Measurements from ENCODE around the gene STUM.

Gene STUM

DNA sequence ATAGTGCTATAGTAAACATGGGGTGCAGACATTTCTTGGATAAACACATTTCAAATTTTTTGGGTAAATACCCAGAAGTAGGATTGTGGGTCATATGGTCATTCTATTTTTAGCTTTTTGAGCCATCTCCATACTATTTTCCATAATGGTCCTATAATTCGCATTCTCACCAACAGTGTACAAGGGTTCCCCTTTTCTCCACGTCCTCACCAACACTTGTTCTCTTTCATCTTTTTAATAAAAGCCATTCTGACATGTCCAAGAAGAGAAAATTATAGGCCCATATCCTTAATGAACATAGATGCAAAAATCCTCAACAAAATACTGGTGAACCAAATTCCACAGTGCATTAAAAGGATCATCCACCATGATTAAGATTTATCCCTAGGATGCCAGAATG lies 8.9 kb downstream of the STUM start:
- H3K27ac ChIP-seq, result no peak overlapping the region
- no peak for DNase-seq (ENCODE audit: low read depth, low spot score)

DNA sequence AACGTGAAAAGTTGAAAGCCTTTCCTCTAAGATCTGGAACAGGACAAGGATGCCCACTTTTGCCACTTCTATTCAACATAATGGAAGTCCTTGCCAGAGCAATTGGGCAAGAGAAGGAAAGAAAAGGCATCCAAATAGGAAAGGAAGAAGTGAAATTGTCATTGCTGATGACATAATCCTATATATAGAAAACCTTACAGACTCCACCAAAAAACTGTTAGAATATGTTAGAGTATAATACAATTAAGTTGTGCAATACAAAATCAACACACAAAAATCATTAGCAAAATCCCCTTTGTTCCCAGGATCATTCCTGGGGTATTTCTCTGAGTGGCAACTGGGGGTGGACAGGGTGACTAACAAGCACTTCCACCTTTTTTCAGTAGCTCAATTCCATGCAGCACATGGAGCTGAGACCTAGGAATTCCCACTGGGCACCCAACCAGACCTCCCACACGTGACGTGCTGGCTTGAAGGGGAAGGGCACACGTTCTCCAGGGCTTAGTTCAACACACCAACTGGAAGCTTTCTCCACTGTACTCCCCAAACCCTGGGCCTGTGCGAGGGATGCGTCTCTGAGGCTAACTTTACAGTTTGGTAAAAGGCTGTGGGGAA lies 9.6 kb downstream of the STUM start:
- DNase-seq (ENCODE audit: low read depth, low spot score), result no peak
- no peak overlapping the region for H3K27ac ChIP-seq

DNA sequence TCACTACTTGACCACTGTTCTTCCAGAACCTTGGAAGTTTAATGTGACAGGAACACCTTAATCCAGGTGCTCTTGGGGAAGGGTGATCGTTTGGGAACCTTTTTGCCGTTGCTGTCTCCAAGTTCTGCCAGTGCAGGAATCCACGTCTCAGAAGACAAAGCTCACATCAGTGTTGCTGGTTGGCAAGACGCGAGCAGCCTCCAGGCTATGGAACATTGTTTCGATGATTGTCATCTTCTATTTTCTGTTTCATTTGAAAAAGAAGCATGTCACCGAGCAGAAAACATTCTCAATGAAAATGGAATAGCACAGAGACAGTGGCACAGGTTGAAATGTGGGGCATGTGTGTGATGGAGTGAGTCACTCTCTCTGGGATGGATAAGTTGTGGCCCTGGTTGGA lies 11.7 kb downstream of the STUM start:
- H3K27ac ChIP-seq, result no peak overlapping the region
- no peak for DNase-seq (ENCODE audit: low read depth, low spot score)

DNA sequence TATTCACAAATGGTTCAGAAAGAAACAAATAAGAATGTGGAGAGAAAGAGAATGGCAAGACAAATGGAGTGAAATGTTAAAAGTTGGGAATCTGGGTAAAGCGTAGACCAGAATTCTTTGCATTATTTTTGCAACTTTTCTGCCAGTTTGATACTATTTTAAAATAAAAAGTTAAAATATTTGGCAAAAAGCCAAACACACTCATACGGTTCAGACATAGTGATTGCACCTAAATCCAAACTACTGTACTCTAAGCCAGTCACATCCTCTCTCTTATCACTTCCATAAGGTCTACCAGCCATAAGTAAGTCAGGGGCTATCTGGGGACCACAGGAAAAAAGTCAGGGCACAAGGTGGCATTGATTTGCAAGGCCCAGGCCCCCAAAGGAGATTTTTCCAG lies 14.4 kb downstream of the STUM start:
- no peak for DNase-seq (ENCODE audit: low read depth, low spot score)
- H3K27ac ChIP-seq, result no peak overlapping the region

DNA sequence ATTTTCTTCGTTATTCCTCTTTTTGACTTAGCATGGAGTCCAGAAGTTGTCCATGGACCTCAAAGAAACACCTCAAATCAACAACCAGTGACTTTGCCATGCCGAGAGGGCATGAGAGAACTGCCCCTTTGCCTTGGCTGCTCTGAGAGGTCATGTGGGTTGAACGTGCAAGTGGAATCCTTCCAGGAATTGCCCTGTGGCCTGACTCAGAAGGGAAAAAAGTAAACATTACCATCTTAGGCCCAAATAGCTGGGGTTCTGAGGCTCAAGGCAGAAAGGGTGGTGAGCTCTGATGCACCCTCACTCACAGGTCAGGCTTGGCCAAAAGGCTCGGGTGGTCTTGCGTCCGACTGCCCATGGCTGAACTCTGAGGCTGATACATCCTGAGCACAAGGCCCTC lies 15.1 kb downstream of the STUM start:
- H3K27ac ChIP-seq, result no peak overlapping the region
- no peak for DNase-seq (ENCODE audit: low read depth, low spot score)

DNA sequence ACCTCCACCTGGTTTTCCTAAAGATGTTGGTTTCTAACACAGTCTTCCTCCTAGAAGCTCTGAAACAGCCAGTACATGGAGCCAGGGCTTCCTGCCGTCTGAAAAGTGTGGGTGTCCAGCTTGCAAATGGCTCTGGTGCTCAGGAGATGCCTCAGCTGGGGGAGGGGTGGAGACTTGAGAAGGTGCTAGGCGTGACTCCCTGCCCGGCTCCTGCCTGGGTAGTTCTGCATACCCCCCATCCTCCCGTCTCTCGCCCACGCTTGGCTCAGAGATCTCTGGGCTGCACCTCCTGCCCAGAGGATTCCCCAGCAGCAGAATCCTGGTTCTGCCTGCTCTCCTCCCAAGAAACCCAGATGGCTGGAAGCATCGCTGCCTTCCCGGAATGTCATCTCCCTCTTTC lies 16.9 kb downstream of the STUM start:
- H3K27ac ChIP-seq, result no peak overlapping the region
- DNase-seq (ENCODE audit: low read depth, low spot score), result no peak

DNA sequence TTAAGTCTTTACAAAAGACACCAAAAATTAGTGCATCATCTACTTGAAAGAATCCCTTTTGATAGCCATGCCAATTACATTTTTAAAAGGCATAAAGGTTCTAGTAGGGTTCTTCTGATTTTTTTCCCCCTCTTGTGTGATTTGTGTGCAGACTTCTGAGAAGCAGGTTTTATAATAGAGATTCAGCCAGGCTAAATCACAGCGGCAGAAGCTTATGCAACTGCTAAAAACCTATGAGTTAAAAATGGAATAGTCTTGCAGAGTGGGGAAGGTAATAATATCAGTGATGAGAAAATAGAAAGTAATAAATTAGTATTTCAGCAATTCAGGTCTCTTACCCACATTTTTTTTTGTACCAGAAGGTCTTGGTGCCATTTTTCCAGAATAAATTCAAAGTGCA lies 17.7 kb downstream of the STUM start:
- DNase-seq (ENCODE audit: low read depth, low spot score), result no peak
- no peak overlapping the region for H3K27ac ChIP-seq

DNA sequence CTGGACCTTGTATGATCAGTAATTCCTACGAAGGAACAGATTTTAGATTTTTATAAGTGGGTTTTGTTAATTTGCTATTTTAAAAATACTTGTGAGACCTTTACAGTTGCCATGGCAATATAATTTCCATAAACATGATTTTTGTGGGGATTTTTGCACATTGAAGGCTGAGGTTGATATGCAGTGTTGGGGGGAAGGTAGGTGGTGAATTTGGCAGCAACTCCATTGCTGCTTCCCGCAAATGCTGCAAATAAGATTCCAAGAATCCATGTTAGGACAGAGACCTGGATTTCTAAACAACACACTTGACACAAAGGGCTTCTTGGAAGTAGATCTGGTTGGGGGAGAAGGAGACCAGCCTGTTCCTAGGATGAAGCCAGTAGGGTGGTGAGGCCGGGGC lies 18.2 kb downstream of the STUM start:
- H3K27ac ChIP-seq, result no peak overlapping the region
- DNase-seq (ENCODE audit: low read depth, low spot score), result no peak

DNA sequence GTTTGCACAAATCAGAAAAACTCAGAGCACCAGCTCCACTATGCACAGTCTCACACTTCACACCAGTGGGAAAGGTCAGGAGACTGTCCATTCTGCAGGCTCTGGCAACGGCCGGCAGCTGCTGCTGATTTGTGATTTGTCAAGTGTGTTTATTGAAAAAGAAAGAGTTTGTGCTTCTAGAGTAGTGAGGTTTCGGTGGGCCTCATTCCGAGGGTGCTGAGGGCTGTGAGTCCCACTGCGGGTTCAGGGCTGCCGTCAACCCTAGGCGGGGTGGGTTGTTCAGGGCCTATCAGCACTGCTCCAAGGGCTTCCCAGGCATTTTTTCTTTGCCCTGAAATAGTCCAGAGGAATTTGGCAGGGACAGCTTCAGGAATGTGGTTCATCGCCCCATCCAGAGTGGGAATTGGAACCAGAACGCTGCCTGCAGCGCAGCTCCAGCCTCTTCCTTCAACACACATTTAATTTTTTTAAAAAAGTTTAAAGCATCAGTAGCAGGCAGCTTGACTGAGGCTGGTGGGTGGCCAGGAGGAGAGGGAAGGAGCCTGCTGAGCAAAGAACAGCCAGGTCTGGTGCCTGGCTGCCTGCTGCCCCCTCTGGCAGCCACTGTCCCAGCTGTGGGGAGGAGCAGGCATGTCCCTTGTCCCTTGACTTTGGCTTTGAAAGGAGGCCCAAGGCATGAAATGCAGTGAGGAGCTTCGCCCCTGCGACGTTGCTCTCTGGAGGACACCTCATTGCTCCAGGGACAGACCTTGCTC lies 19.7 kb downstream of the STUM start:
- H3K27ac ChIP-seq, result no peak overlapping the region
- DNase-seq (ENCODE audit: low read depth, low spot score), result no peak

DNA sequence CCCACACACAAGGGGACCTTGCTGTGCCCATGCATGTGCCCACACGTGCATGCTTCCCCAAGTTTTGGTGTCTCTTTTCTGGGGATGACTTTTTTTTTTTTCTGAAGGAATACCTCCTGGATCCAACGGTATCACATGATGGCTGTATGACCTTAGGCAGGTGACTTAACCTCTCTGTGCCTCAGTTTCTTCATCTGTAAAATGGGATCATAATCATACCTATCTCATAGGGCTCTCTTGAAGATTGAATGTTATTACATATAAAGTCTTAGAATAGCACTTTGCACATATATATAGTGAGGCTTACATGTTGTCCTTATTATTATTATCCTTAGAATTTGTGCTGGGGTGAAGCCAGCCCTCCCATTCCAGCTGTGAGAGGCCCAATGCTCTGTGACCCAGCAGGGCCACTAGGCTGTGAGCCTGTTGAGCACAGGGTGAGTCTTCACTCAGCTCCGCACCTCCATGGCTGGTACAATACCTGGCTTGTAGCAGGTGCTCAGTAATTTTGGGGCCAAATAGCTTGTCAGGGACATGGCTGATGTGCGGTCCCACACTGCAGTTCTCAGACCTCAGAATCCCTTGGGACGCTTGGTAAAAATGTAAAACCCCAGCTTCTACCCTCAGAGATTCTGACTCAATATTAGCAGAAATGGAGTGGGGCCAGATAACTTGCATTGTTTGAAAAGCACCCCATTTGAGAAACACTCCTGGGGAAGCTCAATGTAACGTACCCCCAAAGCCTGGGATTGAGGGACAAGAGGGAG lies 20.6 kb downstream of the STUM start:
- DNase-seq (ENCODE audit: low read depth, low spot score), result no peak
- no peak overlapping the region for H3K27ac ChIP-seq

DNA sequence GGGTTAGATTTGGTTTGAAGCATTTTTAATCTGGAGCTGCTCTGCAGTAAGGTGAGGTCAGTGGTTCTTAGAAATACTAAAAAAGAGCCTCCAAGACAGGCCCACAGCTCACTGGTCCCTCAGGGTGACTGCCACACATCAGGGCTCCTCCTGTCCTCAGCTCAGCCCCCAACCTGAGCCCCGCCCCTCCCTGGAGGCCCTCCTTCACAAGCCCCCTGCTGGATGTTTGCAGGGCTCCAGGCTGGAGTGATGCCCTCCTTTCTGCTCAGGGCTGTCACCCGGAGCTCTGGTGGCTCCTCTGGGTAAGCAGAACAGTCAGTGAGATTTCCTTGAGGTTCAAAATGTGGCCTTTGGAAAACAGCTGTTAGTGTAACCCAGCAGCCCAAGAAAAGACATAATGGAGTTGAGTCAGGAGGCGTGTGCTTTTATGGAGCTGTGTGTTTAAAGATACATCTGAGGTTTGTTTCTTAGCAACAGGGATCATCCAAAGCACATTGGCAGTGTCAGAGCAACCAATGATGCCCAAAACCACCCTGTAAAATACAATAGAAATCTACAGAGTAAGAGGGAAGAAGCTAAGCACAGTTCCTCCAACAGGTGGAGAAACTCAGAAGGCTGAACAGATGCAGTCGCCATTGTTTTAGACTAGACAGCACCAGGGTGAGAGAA lies 21.4 kb downstream of the STUM start:
- no peak overlapping the region for H3K27ac ChIP-seq
- DNase-seq (ENCODE audit: low read depth, low spot score), result no peak

DNA sequence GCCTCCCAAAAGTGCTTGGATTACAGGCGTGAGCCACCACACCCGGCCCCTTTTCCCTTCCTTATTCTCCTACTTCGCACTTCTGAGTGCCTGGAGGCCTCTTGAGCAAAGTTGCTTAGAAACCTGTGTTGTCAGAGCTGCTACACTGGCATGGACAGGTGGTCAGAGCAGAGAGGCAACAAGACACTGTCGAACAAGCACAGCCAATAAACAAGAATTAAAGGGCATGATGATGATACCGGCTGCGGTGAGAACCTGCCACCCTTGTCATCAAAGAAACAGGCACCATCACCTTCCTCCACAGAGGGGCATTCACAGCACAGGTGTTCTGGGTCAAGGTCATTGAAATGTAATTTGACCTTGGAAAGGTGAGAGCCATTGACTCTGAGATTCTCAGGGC lies 23.3 kb downstream of the STUM start:
- H3K27ac ChIP-seq, result no peak overlapping the region
- no peak for DNase-seq (ENCODE audit: low read depth, low spot score)

DNA sequence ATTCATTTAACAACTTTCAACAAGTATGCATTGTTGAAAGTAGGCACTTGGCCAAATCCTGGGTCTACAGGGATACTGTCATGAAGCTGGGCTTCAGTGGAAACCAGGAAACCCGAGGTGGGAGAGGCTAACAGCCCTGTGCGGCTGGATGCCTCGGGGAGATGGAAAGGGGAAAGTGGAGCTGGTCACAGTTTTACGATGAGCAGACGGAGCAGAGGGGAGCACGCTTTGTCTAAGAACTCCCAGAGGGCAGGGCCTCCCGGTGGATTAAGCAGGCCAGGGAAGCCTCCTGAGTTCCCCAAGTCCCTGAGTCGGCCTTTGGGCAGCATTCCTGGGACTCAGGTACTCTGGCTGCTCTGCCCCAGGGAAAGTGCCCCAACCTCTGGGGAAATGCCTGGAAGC lies 23.8 kb downstream of the STUM start:
- no peak for DNase-seq (ENCODE audit: low read depth, low spot score)
- no peak overlapping the region for H3K27ac ChIP-seq

DNA sequence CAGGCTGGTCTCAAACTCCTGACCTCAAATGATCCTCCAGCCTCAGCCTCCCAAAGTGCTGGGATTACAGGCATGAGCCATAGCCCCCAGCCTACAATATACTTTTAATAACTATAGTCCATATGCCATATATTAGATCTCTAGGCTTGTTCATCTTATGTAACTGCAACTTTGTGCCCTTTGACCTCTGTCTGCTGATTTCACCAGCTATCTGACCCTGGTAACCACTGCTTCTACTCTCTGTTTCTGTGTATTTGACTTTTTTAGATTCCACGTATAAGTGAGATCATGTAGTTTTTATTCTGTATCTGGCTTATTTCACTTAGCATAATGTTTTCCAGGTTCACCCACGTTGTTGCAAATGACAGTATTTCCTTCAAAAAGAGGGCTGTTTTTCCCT lies 25.5 kb downstream of the STUM start:
- H3K27ac ChIP-seq, result no peak overlapping the region
- DNase-seq (ENCODE audit: low read depth, low spot score), result no peak

DNA sequence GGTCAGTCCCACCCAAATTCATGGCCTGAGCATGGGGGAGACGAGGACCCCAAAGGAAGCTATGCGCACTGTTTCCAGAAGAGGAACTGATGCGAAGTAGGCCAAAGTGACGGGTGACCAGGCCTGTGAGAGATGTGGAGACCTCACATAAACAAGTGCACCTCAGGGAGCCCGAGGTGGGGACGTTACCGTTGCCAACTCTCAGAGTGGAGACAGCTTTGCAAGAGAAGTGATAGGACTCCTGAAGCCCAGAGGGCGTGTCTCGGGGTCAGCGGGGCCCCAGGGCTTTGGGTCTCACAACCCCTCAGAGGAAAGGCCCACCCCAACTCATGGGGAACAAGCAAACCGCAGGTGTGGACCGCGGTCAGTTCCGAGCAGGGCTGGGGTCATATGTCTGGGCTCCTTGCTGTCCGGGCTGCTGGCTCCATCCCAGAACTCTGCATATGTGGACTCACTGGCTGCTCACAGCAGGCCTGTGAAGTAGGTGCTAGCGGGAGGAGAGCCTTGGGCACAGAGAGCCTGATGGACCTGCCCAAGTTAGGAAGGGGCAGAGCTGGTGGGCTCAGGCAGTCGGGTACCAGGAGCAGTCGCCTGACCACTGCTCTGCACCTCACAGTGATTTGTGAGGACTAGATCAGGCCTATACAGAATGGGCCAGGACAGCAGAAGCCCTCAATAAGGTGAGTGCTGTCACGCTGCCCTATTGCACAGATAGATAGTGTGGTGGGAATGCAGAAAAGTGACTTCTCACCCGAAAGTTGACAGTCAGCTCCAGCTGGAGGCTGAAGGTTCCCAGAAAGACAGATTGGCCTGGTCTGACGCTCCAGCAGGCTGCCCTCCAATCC lies 26.2 kb downstream of the STUM start:
- no peak overlapping the region for H3K27ac ChIP-seq
- no peak for DNase-seq (ENCODE audit: low read depth, low spot score)

DNA sequence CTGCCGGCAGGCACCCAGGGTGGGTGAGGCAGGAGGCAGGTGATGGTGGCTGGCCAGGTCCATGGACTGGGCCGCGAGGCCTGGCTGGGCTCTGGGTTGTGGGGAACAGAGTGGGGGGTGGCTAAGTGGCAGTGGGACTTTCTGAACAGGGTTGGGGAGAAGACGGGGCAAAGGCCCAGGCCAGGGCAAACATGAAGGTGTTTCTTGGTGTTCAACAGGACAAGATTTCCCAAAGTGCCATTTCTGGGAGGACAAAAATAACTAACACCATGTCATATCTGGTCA lies 26.8 kb downstream of the STUM start:
- no peak overlapping the region for H3K27ac ChIP-seq
- DNase-seq (ENCODE audit: low read depth, low spot score), result no peak

DNA sequence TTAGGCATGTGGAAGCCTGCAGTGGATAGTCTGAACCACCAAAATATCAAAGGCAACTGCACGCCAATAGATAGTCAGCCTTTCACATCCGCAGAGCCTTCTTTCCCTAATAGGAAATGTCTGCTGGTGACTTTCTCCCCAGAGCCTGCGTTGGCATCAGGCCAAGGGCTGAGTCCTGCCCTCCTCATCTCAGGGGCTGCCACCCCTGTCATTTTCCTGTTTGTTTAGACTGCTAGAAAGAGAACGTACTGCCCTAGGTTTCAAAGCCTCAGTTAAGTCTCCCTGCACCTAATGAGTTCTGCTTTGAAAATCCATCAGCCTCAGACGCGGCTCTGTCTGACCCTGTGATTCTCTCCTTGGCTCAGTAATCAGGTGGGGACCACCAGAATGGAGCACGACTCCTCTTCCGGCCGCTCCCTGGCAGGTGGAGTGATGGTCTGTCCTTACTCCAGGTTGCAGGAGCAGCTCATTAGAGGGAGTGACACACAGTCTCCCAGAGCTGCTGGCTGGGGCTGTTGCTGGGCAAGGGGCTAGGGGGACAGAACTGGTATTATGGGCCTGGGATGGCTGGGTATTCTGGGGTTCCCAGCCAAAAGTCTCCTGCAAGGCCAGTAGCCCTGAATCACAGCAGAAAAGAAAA lies 27.3 kb downstream of the STUM start:
- no peak overlapping the region for H3K27ac ChIP-seq
- no peak for DNase-seq (ENCODE audit: low read depth, low spot score)

DNA sequence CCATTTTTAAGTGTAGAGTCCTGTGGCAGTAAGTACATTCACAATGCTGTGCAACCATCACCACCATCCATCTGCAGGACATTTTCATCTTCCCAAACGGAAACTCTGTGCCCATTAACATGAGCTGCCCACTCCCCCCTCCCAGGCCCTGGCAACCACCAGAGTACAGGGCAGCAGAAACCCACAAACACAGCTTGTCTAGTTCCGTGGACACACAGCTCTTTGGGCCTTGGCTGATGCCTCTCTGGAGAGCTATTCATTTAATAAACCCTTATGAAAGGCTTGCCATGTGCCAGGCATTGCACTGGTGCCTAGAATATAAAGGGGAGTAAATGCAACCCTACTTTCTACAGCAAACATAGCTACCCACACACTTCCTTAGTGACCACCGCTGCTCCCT lies 28.0 kb downstream of the STUM start:
- no peak overlapping the region for H3K27ac ChIP-seq
- DNase-seq (ENCODE audit: low read depth, low spot score), result no peak

DNA sequence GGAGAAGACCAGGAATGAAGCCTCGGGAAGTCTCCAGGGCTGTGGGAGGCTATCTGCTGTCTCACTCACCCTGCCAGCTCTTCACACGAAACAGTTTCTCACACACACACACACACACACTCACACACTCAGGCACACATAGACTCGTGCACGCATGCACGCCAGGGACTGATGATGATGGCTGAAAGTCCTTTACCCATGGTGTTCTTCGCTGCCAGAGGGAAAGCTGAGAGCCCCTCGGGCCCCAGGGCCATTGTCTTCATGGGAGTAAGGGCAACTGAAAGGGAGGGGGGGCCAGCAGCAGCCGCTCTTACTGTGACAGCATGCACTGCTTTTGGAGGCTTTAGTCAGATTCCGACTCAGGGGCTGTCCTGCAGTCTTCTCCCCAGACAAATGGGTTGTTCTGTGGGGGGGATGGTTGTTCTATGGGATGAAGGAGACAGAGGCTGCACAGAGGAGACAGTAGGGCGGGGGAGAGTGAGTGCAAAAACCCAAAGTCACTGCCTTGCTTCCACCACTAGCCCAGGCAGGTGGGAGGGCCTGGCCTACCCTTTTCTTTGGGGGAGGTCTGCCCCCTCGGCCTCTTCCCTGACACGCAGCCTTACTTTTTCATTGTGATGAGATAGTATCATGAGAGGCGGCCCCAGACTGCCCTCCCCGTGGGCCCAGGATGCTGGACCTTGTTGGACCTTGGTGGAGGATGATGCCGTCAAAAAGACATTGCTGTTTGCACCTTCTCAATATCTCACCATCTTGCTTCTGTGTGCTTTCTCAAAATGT lies 29.0 kb downstream of the STUM start:
- H3K27ac ChIP-seq, result no peak overlapping the region
- DNase-seq (ENCODE audit: low read depth, low spot score), result no peak

All from epithelial cell of prostate (primary cell).